Measurements from ENCODE around the gene BCAN. TPM values are rescaled to one million over a fixed set of nuclear protein-coding genes. Genes with fewer than 3 reads are reported as not detected.
A peak's percentile ranks its signal among the peaks of the same experiment; 100 is the strongest.

The BCAN gene
- total and polyA plus RNA-seq, 2 experiments from 2014 or later: 2.3 to 5.5 TPM

GRCh38 chr1:156601122-156601830 lies 40.6 kb upstream of the BCAN start, which contains the start of gene GPATCH4:
Gene GPATCH4, minus strand, starts transcription at chr1:156601479.
- peak; percentile 87 for TF ChIP-seq POLR2AphosphoS5 (IDR thresholded peaks at IDR 0.05; ENCODE audit: low read depth)
- peak; percentile 78 for TF ChIP-seq ETS1 (IDR thresholded peaks at IDR 0.05)
- TF ChIP-seq CREB1 (CRISPR knock-in tag; IDR thresholded peaks at IDR 0.05; ENCODE audit: low read depth): peak; percentile 51; the same call in 1 of the 2 replicates
- no peak for TF ChIP-seq ZNF462 (CRISPR knock-in tag; IDR thresholded peaks at IDR 0.05)
- TF ChIP-seq CTCF (conservative IDR thresholded peaks at IDR 0.05; ENCODE audit: low read depth in 2 of 2): no peak
- peaks cover 10% of the 10 kb centered on the region; the same call in 2 of the 3 replicates for H3K4me1 Mint-ChIP-seq
- Histone ChIP-seq H3K4me1 (ENCODE audit: insufficient read depth) (no peaks in the 10 kb centered on the region; the same call in 1 of the 2 replicates), H3K9me2 (ENCODE audit: insufficient read depth) (no peaks in the 10 kb centered on the region), H4K20me1 (replicated peaks; ENCODE audit: insufficient read depth) (peaks cover 9% of the 10 kb centered on the region), H3K27ac (ENCODE audit: low read depth) (peak within 1 kb of the TSS; percentile 92), H3K79me2 (replicated peaks; ENCODE audit: insufficient read depth) (peaks cover 27% of the 10 kb centered on the region), H3K27me3 (ENCODE audit: insufficient read depth) (no peaks in the 10 kb centered on the region), H3K4me2 (peak within 1 kb of the TSS; percentile 80), H3K4me3 (peak within 1 kb of the TSS; percentile 96), H2AFZ (peak within 1 kb of the TSS; percentile 94), H3K36me3 (ENCODE audit: insufficient read depth) (peaks cover 18% of the 10 kb centered on the region), H3F3A (replicated peaks; ENCODE audit: low read depth) (peaks cover 46% of the 10 kb centered on the region)
- H3K27me3 Mint-ChIP-seq (ENCODE audit: insufficient read depth, low read depth, poor library complexity): peaks cover 9% of the 10 kb centered on the region
- peak within 1 kb of the TSS; percentile 98 for H3K27ac Mint-ChIP-seq
- DNase-seq (ENCODE audit: low spot score) (peak; percentile 98), ATAC-seq (peak; percentile 88)
- H3K36me3 Mint-ChIP-seq (ENCODE audit: low read depth): peaks cover 33% of the 10 kb centered on the region
- no peaks in the 10 kb centered on the region for H3K9me3 Mint-ChIP-seq
- H3K4me3 Mint-ChIP-seq: peak within 1 kb of the TSS; percentile 97

Data from GM23338 (cell line).